ENCODE data around the gene ARID3C. TPM values are rescaled to one million over a fixed set of nuclear protein-coding genes. Genes with fewer than 3 reads are reported as not detected.

The ARID3C gene, protein sequence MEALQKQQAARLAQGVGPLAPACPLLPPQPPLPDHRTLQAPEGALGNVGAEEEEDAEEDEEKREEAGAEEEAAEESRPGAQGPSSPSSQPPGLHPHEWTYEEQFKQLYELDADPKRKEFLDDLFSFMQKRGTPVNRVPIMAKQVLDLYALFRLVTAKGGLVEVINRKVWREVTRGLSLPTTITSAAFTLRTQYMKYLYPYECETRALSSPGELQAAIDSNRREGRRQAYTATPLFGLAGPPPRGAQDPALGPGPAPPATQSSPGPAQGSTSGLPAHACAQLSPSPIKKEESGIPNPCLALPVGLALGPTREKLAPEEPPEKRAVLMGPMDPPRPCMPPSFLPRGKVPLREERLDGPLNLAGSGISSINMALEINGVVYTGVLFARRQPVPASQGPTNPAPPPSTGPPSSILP
- 0.22 TPM in 1 of 2 replicates, not detected in the other for total RNA-seq

DNA sequence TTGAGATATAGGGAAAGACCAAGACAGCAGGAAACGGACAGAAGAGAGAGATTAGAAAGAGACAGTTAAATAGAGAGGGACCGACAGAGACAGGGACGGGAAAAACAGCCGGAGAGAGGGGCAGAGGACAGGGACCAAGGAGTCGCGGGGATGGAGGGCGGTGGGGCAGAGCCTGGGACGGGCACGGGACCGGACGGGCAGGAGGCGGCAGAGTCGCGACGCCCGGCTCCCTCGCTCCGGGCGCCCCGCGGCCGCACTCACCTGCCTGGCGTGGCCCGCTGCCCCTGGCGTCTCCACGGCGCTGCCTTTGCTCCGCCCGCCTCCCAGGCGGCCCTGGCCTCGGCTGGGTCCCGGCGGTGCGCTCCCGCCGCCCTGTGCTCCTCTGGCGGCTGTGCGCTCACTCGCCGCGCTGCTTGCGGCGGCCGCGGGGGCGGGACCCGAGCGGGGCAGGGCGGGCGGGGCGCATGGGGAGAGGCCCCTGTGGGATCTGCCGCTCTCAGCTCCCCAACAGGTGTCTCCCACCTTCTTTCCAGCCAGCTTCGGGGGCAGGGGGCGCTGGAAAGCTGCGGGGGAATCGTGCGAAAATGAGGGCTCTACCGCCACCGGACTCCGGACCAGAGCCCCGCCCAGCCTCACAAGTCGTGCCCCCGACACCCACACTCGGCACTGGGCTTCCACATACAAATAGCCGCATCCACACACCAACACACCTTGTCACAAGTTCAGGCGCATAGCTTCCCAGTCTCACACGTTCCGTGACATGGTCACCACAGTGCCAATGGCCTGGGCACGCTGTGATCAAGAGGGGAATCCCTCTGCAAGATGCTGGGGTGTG is at the start of gene ARID3C:
TSS of gene ARID3C (minus strand) at position 411 of the 835 bp plus-strand sequence. CDS start 1,052 bp downstream, outside the sequence.

DNA sequence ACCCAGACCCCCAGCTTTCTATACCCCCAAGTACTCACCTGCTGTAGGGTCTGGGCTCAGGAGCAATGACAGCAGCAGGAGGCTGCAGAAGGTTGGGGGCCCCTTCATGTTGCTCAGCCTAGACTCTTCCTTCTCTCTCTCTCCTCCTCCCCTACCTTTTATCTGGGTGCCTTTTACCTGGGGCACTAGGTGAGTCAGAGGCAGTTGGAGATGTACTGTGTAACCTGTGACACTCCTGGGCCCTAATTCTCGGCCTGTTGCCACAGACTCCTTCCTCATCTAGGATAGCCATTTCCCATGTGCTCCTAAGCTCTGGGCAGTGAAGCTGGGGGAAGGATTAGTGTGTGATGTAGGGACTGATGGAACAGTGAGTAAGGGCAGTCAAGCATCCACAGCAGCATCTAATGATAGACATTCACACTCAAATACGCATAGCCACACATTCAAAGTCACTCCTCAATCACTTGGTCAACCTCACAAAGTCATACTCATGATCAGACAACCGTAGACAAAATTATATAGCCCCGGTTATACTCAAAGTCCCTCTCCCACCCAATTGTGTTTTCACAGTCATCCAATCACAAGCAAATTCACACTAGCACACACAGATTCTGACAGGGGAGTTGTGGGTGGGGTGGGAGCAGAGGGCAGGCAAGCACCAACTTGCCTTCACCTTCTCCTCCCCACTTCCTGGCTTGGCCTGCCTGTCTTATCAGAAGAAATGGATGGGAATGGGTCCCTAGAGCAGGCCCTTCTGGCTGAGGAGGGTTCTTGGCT is 33.8 kb upstream of the ARID3C start, which contains the start of gene CCL27:
TSS of gene CCL27 (minus strand) at position 132 of the 777 bp plus-strand sequence. CDS start at position 108, 24 bp downstream.

DNA sequence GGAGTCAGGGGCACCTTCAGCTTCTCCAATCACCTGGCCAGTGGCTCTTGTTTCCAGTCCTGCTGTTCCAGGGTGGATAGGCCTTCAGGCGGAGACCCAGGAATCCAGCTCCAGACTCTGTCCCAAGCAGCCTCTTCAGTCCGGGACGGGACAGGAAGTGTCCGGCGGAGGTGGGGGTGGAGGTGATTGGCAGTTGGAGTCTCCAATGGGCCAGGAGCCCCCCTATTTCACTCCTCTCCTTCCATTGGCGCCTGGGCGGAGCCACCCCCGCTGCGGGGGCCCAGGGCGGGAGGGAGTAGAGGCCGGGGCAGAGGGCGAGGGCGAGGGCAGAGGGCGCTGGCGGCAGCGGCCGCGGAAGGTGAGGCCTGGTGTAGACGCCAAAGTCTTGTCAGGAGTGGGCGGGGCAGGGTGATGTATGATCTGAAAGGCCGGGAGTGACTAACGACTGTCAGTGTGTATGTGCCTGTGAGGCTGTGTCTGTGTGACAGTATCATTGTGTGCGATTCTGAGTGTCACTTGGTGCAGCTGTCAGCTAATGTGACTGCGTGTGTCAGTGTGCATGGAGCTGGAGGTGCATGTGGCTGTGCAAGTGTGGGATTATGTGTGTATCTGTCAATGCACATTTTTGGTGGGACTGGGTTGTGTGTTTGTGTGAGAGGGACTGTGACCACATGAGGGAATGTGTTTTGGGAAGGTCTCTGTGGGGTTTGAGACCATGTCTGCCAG is 23.2 kb upstream of the ARID3C start, which contains the start of gene IL11RA:
TSS of gene IL11RA (plus strand) at position 310 of the 726 bp plus-strand sequence. CDS start 3,033 bp downstream, outside the sequence.

DNA sequence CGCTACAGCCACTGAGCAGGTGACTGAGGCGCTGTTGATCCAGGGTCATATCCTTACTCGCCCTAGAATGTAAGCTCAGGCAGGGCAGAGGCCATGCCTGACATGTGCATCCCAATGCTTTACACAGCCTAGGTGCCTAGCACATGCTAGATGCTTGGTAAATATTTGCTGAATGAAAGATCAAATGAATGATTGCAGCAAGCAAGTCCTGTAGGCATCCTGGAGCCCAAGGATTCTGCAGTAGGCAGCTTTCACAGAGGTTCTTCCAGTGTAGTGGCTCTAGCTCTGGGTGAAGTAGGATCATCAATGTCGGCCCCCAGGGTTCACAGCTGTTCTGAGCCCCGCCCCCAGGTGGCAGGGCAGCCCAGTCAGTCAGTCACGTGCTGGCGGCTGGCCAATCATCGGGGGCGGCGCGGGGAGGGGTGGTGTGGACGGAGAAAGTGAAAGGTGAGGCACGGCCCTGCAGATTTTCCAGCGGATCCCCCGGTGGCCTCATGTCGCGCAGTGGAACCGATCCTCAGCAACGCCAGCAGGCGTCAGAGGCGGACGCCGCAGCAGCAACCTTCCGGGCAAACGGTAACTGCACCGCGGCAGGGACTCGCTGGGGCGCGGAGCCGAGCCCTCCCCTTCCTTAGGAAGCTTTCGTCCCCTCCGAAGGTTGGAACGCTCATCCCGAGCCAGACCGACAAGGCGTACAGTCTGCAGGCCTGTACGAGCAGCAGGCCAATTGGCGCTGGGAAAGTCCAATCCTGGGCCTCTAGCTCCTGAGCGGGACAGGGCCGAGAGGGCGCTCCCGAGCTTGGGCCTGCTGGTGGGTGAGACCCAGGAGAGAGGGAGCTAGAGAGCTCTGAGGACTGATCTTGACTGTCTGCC is 17.6 kb upstream of the ARID3C start, which contains the start of gene GALT:
TSS of gene GALT (plus strand) at position 465 of the 873 bp plus-strand sequence. CDS start at position 495, 30 bp downstream.

DNA sequence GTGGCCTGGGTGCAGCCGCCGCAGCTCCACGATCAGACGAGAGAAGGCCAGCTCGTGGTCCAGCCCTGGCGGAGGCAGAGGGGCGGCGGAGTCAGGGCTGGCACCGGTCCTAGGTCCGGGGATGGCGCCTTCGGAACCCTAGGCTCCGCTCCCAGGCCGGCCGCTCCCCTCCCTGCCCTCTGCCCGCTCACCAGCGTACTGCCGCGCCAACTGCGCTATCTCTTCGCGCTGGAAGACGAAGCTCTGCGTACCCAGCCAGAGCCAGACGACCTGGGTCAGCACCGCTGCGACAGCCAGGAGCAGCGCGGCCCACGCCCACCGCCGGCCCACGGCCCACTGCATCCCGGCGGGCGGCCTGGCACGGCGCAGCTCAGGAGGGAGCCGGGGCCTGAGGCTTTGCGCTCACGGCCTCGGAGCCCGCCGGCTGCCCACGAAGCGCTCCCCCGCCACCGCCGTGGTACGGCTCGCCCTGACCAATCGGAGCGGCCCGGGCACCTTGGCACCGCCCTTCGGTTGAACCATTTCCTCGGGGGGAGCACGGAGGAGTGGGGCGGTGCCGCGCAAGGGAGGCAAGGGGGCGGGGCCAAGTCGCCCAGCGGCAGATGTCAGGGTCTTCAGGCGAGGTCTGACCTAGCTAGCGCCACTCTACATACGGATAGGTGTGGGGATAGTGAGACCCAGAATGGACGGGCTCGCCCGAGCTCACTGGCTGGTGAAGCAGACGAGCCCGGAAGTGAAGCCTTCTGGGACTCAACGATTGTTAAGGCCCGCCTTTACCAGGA is 8.7 kb upstream of the ARID3C start, which contains the start of gene SIGMAR1:
TSS of gene SIGMAR1 (minus strand) at position 432 of the 782 bp plus-strand sequence. CDS start at position 342, 90 bp downstream.

DNA sequence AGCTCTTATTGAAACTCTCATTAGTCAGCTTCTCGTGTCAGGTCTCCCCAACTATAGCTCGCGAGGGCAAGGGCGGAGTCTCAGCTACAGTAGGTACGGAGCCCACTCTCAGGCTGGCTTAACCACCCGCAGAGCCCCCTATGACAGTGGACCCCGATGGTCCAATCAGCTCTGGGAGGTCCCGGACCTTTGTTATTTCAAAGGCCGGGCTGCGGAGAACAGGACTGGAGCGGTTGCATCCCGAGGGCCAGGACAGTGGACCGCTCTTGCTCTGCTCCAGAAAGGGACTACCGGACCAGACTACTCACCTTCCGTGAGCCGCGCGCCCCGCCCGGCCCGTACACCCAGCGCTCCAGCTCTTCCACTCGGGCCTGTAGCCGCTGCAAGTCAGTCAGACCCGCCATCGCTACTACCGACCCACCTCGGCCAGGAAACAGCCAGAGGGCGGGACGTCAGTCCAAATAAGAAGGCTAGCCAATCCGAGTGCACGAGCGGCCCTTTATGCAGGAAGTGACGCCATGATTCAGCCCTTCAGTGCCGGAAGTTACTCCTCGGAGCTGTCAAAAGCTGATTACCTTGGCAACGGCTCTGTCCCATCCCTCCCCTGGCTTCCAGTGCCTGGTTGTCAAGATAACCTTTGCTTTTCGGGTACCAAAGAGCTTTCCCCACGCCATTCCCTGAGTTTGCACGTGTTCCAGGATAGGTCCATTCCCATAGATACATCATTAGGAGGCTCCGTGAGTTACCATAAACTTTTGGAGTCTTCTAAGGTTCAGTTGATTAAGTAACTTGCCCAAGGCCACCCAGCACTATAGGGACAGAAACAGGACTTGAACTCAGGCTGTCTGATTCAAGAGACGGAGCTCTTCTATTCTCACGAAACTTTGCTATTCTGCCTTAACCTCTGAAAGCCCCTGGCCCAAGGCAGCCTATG is 8.5 kb downstream of the ARID3C start, which contains the start of gene DCTN3:
TSS of gene DCTN3 (minus strand) at position 435 of the 934 bp plus-strand sequence. CDS start at position 404, 31 bp downstream.

DNA sequence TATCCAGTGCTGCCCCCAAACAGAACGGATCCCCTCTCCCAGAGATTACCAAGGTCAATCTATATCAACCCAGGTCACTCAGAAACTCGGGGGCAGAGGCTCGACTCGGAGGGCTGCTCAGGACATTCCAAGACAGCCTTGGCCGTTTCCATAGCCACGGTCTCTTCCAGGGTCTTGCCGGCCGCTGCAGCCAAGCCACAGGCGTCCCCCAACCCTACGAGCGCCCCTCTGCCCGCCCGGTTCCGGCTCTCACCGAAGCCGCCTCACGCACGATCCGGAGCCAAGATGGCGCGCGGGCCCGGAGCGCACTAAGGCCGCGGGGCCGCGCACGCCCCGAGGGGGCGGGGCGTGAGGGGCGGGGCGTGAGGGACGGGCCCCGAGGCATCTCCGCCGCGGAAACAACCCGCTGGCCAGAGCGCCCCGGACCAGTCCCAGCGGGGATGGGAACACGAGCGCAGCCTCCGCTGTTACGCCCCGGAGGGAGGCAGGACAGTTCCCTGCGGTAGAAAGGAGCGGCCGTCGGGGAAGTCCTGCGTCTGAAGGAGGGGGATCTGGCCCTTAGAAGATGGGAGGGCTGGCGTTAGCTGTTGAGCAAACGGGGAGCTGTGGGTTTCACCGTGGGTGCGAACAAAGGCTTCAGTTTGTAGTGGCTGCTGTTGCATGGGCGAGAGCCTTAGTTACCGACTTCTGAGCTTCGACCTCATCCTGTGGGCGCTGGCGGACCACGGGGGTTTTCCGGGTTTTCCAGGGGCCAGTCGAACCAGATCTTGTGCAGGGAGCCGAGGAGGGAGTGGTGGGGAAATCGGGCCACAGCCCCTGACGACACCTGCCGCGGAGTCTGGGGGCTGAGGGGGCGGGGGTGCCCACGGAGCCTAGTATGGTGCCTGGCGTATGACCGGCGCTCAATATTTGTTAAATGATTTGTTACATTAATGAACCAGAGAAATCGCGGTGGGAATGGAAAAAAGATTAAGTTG is 16.8 kb downstream of the ARID3C start, which contains the start of gene RPP25L:
TSS of gene RPP25L (minus strand) at position 287 of the 977 bp plus-strand sequence. CDS start 801 bp downstream, outside the sequence.

DNA sequence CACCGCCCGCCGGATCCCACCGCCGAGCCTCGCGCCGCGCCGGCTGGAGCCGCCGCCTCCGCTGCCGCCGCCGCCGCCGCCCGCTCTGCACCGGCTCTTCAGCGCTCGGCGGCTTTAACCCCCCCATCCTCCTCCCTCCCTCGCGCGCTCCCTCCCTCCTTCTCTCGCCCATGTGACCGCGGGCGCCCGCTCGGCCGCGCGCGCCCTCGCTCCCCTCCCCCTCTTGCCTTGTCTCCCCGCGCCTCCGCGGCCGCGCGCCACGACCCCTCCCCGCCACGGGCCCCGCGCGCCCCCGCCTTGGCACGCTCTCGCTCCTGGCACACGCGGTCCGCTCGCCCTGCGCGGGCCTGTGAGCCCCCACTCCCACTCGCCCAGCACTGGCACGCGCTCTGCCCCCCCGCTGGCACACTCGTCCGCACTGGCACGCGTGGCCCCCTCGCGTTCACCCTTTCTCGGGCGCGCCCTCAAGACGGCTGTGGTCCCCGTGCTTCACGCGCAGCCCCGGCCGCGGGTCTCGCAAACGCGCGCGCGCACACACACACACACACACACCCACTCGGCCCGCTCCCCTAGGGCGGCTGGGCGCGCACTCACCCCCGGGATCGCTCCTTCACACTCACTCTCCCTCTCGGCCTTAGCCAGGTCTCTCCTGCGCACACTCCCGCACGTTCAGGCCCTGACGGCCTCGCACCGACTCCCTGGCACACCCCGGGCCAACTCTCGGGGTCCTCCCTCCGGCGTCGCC is 39.1 kb downstream of the ARID3C start, which contains the start of gene CNTFR:
TSS of gene CNTFR (minus strand) at position 89 of the 745 bp plus-strand sequence. CDS start 20,743 bp downstream, outside the sequence.

Small RNA genes lying within 50 kb of the gene (small RNA-seq; reads per million reads assigned to genes)
- not detected for gene CCL27 (ENCODE audit: low replicate concordance)

Other genes starting within 250 kb of the ARID3C start
- 10.9 and 20.9 TPM in 2 replicates for gene FAM219A, start 170.5 kb downstream of the ARID3C start, total RNA-seq
- gene DNAI1, start 170.3 kb downstream of the ARID3C start, total RNA-seq: not detected in 2 replicates
- 0.14 TPM in 1 of 2 replicates, not detected in the other for gene ENHO, start 106.1 kb downstream of the ARID3C start, total RNA-seq
- not detected in 2 replicates for gene CNTFR, start 39.3 kb downstream of the ARID3C start, total RNA-seq
- gene RPP25L, start 17.0 kb downstream of the ARID3C start, total RNA-seq: 10.0 and 17.3 TPM in 2 replicates
- 68.3 and 81.2 TPM in 2 replicates for gene DCTN3, start 8.6 kb downstream of the ARID3C start, total RNA-seq
- 70.0 and 112 TPM in 2 replicates for gene SIGMAR1, start 8.7 kb upstream of the ARID3C start, total RNA-seq
- 29.3 and 35.9 TPM in 2 replicates for gene GALT, start 17.6 kb upstream of the ARID3C start, total RNA-seq
- gene IL11RA, start 23.1 kb upstream of the ARID3C start, total RNA-seq: 5.9 and 10.2 TPM in 2 replicates
- gene CCL27, start 33.6 kb upstream of the ARID3C start, total RNA-seq: not detected in 2 replicates
- gene CCL19, start 62.2 kb upstream of the ARID3C start, total RNA-seq: not detected in 2 replicates
- not detected in 2 replicates for gene CCL21, start 81.1 kb upstream of the ARID3C start, total RNA-seq